Measurements from ENCODE around the gene TMEM151B. TPM values are rescaled to one million over a fixed set of nuclear protein-coding genes. Genes with fewer than 3 reads are reported as not detected.

The TMEM151B gene
- total and polyA plus RNA-seq, 2 of the 13 experiments (the other 11 are each of a cell fraction or from before 2014, with no cell fraction given) = not detected

DNA sequence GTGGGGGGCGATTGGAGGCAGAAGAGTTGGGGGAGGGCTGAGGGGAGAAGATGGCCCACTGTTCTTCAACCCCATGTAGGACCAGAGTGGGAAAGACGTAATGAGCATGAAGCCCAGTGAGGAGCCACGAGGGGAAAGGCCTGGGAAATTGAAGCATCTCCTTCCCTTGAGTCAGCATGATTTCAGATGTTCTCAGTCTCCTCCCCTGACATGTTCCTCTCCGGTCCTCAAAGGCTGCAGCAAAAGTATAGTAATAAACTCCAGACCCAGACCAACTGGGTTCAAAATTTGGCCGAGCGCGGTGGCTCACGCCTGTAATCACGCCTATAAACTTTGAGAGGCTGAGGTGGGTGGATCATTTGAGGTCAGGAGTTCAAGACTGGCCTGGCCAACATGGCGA is 3.0 kb upstream of the TMEM151B start (continued):
- TF ChIP-seq, protein P1, sequence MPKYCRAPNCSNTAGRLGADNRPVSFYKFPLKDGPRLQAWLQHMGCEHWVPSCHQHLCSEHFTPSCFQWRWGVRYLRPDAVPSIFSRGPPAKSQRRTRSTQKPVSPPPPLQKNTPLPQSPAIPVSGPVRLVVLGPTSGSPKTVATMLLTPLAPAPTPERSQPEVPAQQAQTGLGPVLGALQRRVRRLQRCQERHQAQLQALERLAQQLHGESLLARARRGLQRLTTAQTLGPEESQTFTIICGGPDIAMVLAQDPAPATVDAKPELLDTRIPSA (CRISPR knock-in tag; IDR thresholded peaks at IDR 0.05; ENCODE audit: borderline replicate concordance) = no peak
- TF ChIP-seq XRCC5 (optimal IDR thresholded peaks at IDR 0.05; ENCODE audit: low read length) (no peak), NPAS2 (CRISPR knock-in tag; IDR thresholded peaks at IDR 0.05; ENCODE audit: borderline replicate concordance) (no peak), RBAK (CRISPR knock-in tag; IDR thresholded peaks at IDR 0.05) (no peak), IRF2 (CRISPR knock-in tag; IDR thresholded peaks at IDR 0.05) (no peak), ZNF737 (CRISPR knock-in tag; IDR thresholded peaks at IDR 0.05; ENCODE audit: borderline replicate concordance) (no peak), ZBTB21 (CRISPR knock-in tag; IDR thresholded peaks at IDR 0.05) (no peak)

GRCh38 chr6:44268095-44268628 is 2.1 kb upstream of the TMEM151B start:
- ChIA-PET CTCF (ENCODE audit: low intra/inter-chr PET ratio, low total read pairs) (interaction anchor here (2.3 to 4.3 kb wide), 2 partner anchors 36 to 70 kb away, joined by 37 to 65 read pairs; no protein-coding TSS in a partner anchor), POLR2A (interaction anchor here (1.0 to 2.0 kb wide), 5 partner anchors 11 to 119 kb away, joined by 3 to 10 read pairs (median 7); partner anchors contain the start of genes CDC5L, HSP90AB1 and SLC35B2)
- Histone ChIP-seq H3K9me3 (ENCODE audit: low read length) (no peaks in the 10 kb centered on the region), H3K27ac (ENCODE audit: extremely low read length, insufficient read depth, low read length) (no peak overlapping the region), H3K27me3 (ENCODE audit: control insufficient read depth in 1 of 2, insufficient read depth in 2 of 2, low read length in 2 of 2) (peaks cover 13 to 43% of the 10 kb centered on the region in 2 experiments; a peak in 4 of 5 replicates), H3K4me1 (ENCODE audit: insufficient read depth, low read length) (peaks cover 28% of the 10 kb centered on the region), H3K79me2 (ENCODE audit: insufficient read depth, low read length) (peaks cover 12% of the 10 kb centered on the region), H4K20me1 (ENCODE audit: insufficient read depth, low read length) (no peaks in the 10 kb centered on the region), H2AFZ (ENCODE audit: low read length) (no peak overlapping the region), H3K4me3 (replicated peaks in 1 of 3; ENCODE audit: insufficient read depth in 1 of 3, low read depth in 2 of 3, low read length in 3 of 3) (no peak overlapping the region), H3K9ac (ENCODE audit: insufficient read depth, low read depth, low read length) (no peak overlapping the region), H3K36me3 (replicated peaks in 1 of 2; ENCODE audit: control insufficient read depth in 1 of 2, insufficient read depth in 2 of 2, low read length in 2 of 2) (no peaks in the 10 kb centered on the region), H3K4me2 (ENCODE audit: low read depth, low read length) (no peak overlapping the region)
- DNase-seq (ENCODE audit: low spot score) = peak; percentile 60
- FAIRE-seq = peak; percentile 98
- intact Hi-C loops (cut with micrococcal nuclease; ENCODE audit: unreplicated experiment) (loop anchor here (1.0 kb wide), 2 partner anchors 36 to 70 kb away; no protein-coding TSS in a partner anchor), in situ Hi-C loops (cut with HindIII; ENCODE audit: extremely low pct_ligation_motif_present, low pct_unique_long_range_greater_than_20kb) (loop anchor here (5.0 kb wide), 1 partner anchor 44 kb away; the partner anchor contains the start of gene AARS2)
- BruUV-seq (replicated peaks) = no TSS peak
- ATAC-seq = peak; percentile 26
- WGBS (ENCODE audit: low lambda C conversion rate) = 10% methylated on average over 5 of the region's 5 CpGs
- TF ChIP-seq SMYD3 (CRISPR knock-in tag; IDR thresholded peaks at IDR 0.05) (no peak), ZNF781 (CRISPR knock-in tag; IDR thresholded peaks at IDR 0.05; ENCODE audit: borderline replicate concordance, not compliant biosample characterization) (no peak), ZNF616 (CRISPR knock-in tag; IDR thresholded peaks at IDR 0.05; ENCODE audit: low read depth) (no peak), BCLAF1 (IDR thresholded peaks at IDR 0.05) (no peak), NFKB2 (CRISPR knock-in tag; IDR thresholded peaks at IDR 0.05; ENCODE audit: borderline replicate concordance) (no peak), MLX (CRISPR knock-in tag; IDR thresholded peaks at IDR 0.05) (no peak), BCL6 (CRISPR knock-in tag; IDR thresholded peaks at IDR 0.05) (no peak), ZSCAN21 (CRISPR knock-in tag; IDR thresholded peaks at IDR 0.05; ENCODE audit: borderline replicate concordance) (no peak)
- TF ChIP-seq, protein P2, sequence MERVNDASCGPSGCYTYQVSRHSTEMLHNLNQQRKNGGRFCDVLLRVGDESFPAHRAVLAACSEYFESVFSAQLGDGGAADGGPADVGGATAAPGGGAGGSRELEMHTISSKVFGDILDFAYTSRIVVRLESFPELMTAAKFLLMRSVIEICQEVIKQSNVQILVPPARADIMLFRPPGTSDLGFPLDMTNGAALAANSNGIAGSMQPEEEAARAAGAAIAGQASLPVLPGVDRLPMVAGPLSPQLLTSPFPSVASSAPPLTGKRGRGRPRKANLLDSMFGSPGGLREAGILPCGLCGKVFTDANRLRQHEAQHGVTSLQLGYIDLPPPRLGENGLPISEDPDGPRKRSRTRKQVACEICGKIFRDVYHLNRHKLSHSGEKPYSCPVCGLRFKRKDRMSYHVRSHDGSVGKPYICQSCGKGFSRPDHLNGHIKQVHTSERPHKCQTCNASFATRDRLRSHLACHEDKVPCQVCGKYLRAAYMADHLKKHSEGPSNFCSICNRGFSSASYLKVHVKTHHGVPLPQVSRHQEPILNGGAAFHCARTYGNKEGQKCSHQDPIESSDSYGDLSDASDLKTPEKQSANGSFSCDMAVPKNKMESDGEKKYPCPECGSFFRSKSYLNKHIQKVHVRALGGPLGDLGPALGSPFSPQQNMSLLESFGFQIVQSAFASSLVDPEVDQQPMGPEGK (CRISPR knock-in tag; IDR thresholded peaks at IDR 0.05) = peak; percentile 48; the same call in 1 of the 2 replicates

Measured in HepG2 (cell line).